SU-DHL-6 (cell line): ENCODE data around the gene PJVK.

Source experiments
- H2AFZ ChIP-seq: fragments of 200-600 bp; sonication (generic); 2 replicates; pipeline ENCODE4 v1.6.1; 2014; ENCODE audit warnings: low read depth, mild to moderate bottlenecking, moderate library complexity, mixed read lengths, antibody characterized with exemption, low read length; ENCODE audit not compliant: severe bottlenecking
- H3F3A ChIP-seq: fragments of 200-600 bp; shearing (Covaris generic); 2 replicates; pipeline ENCODE4 v1.6.0; 2016; ENCODE audit warnings: antibody characterized with exemption, mild to moderate bottlenecking; ENCODE audit not compliant: insufficient read depth
- H3K27ac ChIP-seq: fragments of 200-600 bp; sonication (generic); 2 replicates; pipeline ENCODE4 v1.5.1; 2016; ENCODE audit warnings: low read depth, mild to moderate bottlenecking, low read length, moderate library complexity, mixed read lengths
- H3K27me3 ChIP-seq: fragments of 200-600 bp; sonication (generic), shearing (Covaris generic); 2 replicates; pipeline ENCODE4 v1.6.0; 2014; ENCODE audit warnings: mild to moderate bottlenecking, low read length
- H3K36me3 ChIP-seq: fragments of 200-600 bp; sonication (generic); 2 replicates; pipeline ENCODE4 v1.6.1; 2014; ENCODE audit warnings: mild to moderate bottlenecking, low read length, mixed read lengths
- H3K4me2 ChIP-seq: fragments of 300-600, 200-600 bp; shearing (Covaris generic), sonication (generic); 2 replicates; pipeline ENCODE4 v1.6.0; 2014; ENCODE audit warnings: low read length, low read depth, mild to moderate bottlenecking; ENCODE audit not compliant: poor library complexity, severe bottlenecking
- H3K4me3 ChIP-seq: fragments of 200-600 bp; sonication (generic); 2 replicates; pipeline ENCODE4 v1.5.1; 2014; ENCODE audit warnings: antibody characterized with exemption, low read length, mild to moderate bottlenecking, mixed read lengths; ENCODE audit not compliant: insufficient read depth, poor library complexity, severe bottlenecking
- H3K79me2 ChIP-seq: fragments of 200-600 bp; sonication (generic); 2 replicates; pipeline ENCODE4 v1.6.1; 2014; ENCODE audit warnings: mild to moderate bottlenecking, low read length, moderate library complexity; ENCODE audit not compliant: insufficient read depth
- H3K9ac ChIP-seq: fragments of 200-600 bp; sonication (generic); 2 replicates; pipeline ENCODE4 v1.7.0; 2014; ENCODE audit warnings: mild to moderate bottlenecking, low read length
- H3K9me2 ChIP-seq: fragments of 200-600 bp; sonication (generic); replicated peaks from 2 replicates; pipeline ENCODE4 v1.6.1; 2014; ENCODE audit warnings: low read length; ENCODE audit not compliant: insufficient read depth
- H3K9me3 ChIP-seq: fragments of 200-600 bp; sonication (generic); 2 replicates; pipeline ENCODE4 v1.6.1; 2014; ENCODE audit warnings: low read length, mixed read lengths; ENCODE audit not compliant: insufficient read depth
- H4K20me1 ChIP-seq: fragments of 200-600 bp; sonication (generic); 2 replicates; pipeline ENCODE4 v1.6.1; 2014; ENCODE audit warnings: low read depth, mild to moderate bottlenecking, antibody characterized with exemption, low read length, moderate library complexity, mixed read lengths
- CTCF ChIP-seq: fragments of 200-600 bp; sonication (generic); IDR thresholded peaks from one replicate; pipeline ENCODE4 v1.5.1; 2017; ENCODE audit warnings: antibody characterized with exemption, mild to moderate bottlenecking, low read length, moderate library complexity; ENCODE audit not compliant: insufficient read depth, poor library complexity, severe bottlenecking
- EZH2phosphoT487 ChIP-seq: fragments of 200-600 bp; sonication (generic), shearing (Covaris generic); conservative IDR thresholded peaks from 2 replicates; pipeline ENCODE4 v1.6.1; 2018; ENCODE audit warnings: mild to moderate bottlenecking, antibody characterized with exemption, low read length, moderate library complexity, mixed read lengths

The PJVK gene

GRCh38 chr2:178413472-178414265 is 37.5 kb upstream of the PJVK start:
- Histone ChIP-seq H3K27me3 (no peaks in the 10 kb centered on the region), H3K36me3 (no peaks in the 10 kb centered on the region), H3K79me2 (no peaks in the 10 kb centered on the region), H4K20me1 (no peaks in the 10 kb centered on the region), H3K27ac (no peak overlapping the region), H3K9ac (peak overlapping the region; percentile 49), H3K4me2 (peak overlapping the region; percentile 75), H3K9me3 (no peaks in the 10 kb centered on the region), H3K9me2 (no peaks in the 10 kb centered on the region), H2AFZ (peak overlapping the region; percentile 97), H3K4me3 (peak overlapping the region; percentile 58), H3F3A (no peaks in the 10 kb centered on the region)
- TF ChIP-seq EZH2phosphoT487: no peak
- no peak for TF ChIP-seq CTCF

- TF ChIP-seq CTCF: peak; percentile 84
- no peak for TF ChIP-seq EZH2phosphoT487
- Histone ChIP-seq H3F3A (no peaks in the 10 kb centered on the region), H3K9ac (peak overlapping the region; percentile 49), H3K36me3 (no peaks in the 10 kb centered on the region), H3K79me2 (no peaks in the 10 kb centered on the region), H3K27ac (no peak overlapping the region), H3K4me3 (peak overlapping the region; percentile 58), H3K27me3 (no peaks in the 10 kb centered on the region), H3K4me2 (peak overlapping the region; percentile 75), H3K9me2 (no peaks in the 10 kb centered on the region), H2AFZ (peak overlapping the region; percentile 97), H3K9me3 (no peaks in the 10 kb centered on the region), H4K20me1 (no peaks in the 10 kb centered on the region)
Measured at GRCh38 chr2:178414266-178415247, 36.6 kb upstream of the PJVK start.

- H3K27ac ChIP-seq: no peak overlapping the region
Measured at GRCh38 chr2:178415979-178416378, 35.2 kb upstream of the PJVK start.

More at GRCh38 chr2:178415979-178416378, 35.2 kb upstream of the PJVK start:
- no peaks in the 10 kb centered on the region for H3K27me3 ChIP-seq
- no peaks in the 10 kb centered on the region for H3K9me2 ChIP-seq
- no peak overlapping the region for H3K4me3 ChIP-seq
- H3K79me2 ChIP-seq: no peaks in the 10 kb centered on the region
- TF ChIP-seq CTCF (no peak), EZH2phosphoT487 (no peak)
- no peak overlapping the region for H2AFZ ChIP-seq
- H3K9ac ChIP-seq: no peak overlapping the region
- H3K4me2 ChIP-seq: no peak overlapping the region
- H3F3A ChIP-seq: no peaks in the 10 kb centered on the region
- H4K20me1 ChIP-seq: no peaks in the 10 kb centered on the region
- H3K9me3 ChIP-seq: no peaks in the 10 kb centered on the region
- no peaks in the 10 kb centered on the region for H3K36me3 ChIP-seq
